ENCODE data around the gene NDUFS5. TPM values are rescaled to one million over a fixed set of nuclear protein-coding genes. Genes with fewer than 3 reads are reported as not detected.
"Not testable (repeated sequence)": the region's sequence is repeated elsewhere in the genome, so short reads cannot be mapped to it uniquely, and the experiment has no call there.

Gene NDUFS5
- total and polyA plus RNA-seq, 7 donors, result 276 to 910 (median 407) TPM

DNA sequence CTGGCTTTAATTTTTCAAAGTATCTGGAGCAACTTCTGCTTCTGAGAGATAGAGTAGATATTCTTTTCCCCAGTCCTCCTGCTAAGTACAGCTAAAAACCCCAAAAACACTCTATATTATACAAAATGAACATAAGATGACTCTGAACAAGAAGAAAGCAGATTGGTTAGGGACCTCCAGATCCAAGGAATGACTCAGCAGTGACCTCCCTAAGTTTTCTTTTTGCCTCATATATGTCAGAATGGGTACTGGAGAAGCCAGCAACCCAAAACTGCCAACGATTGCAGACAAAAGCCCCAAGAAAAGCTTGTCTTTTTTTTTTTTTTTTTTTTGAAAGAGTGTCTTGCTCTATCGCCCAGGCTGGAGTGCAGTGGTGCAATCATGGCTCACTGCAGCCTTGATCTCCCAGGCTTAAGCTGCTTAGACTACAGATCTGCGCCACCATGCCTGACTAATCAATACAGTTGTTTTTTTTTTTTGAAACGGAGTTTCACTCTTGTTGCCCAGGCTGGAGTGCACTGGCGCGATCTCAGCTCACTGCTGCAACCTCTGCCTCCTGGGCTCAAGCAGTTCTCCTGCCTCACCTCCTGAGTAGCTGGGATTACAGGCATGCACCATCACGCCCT lies 22.7 kb downstream of the NDUFS5 start:
- Histone ChIP-seq H3K36me3 (ENCODE audit: insufficient read depth in 1 of 2, low read depth in 1 of 2) (peaks cover 0 to 34% of the 10 kb centered on the region in 2 donors), H3K27me3 (ENCODE audit: insufficient read depth in 3 of 3, low read length in 2 of 3) (no peaks in the 10 kb centered on the region), H3K9me3 (no peaks in the 10 kb centered on the region), H3K4me1 (peaks cover 12% of the 10 kb centered on the region), H3K4me3 (no peak overlapping the region), H3K27ac (no peak overlapping the region)
- DNase-seq, result no peak
- intact Hi-C loops (cut with DNase I), result no loop called here
- TF ChIP-seq, protein P1, sequence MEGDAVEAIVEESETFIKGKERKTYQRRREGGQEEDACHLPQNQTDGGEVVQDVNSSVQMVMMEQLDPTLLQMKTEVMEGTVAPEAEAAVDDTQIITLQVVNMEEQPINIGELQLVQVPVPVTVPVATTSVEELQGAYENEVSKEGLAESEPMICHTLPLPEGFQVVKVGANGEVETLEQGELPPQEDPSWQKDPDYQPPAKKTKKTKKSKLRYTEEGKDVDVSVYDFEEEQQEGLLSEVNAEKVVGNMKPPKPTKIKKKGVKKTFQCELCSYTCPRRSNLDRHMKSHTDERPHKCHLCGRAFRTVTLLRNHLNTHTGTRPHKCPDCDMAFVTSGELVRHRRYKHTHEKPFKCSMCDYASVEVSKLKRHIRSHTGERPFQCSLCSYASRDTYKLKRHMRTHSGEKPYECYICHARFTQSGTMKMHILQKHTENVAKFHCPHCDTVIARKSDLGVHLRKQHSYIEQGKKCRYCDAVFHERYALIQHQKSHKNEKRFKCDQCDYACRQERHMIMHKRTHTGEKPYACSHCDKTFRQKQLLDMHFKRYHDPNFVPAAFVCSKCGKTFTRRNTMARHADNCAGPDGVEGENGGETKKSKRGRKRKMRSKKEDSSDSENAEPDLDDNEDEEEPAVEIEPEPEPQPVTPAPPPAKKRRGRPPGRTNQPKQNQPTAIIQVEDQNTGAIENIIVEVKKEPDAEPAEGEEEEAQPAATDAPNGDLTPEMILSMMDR (IDR thresholded peaks at IDR 0.05), result no peak
- 74 to 83% (median 77%) methylated on average over 7 of the region's 7 CpGs for WGBS, 3 donors
- ATAC-seq, result no peak

DNA sequence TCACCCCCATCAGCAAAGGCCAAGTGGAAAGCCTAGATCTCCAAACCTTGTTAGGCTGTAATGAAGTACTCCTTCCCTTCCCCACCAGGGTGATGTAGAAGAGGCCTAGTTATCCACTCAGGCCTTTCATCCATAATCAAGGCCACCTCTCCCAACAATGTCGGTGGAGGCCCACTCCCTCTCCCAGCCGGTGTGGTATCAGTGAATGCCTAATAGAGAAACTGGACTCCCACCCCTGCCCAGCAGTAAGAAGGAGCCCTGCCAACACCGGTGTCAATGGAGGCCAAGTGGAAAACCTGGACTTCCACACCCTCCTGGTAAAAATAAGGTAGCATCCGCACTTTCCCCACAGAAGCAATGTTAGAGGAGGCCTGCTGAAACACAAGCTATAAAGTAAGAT lies 23.9 kb downstream of the NDUFS5 start:
- TF ChIP-seq, protein P1 (IDR thresholded peaks at IDR 0.05), result no peak
- Histone ChIP-seq H3K27me3 (ENCODE audit: insufficient read depth in 3 of 3, low read length in 2 of 3) (no peaks in the 10 kb centered on the region), H3K27ac (no peak overlapping the region), H3K9me3 (no peaks in the 10 kb centered on the region), H3K36me3 (ENCODE audit: insufficient read depth in 1 of 2, low read depth in 1 of 2) (peaks cover 0 to 25% of the 10 kb centered on the region in 2 donors), H3K4me3 (no peak overlapping the region), H3K4me1 (peaks cover 12% of the 10 kb centered on the region)
- intact Hi-C loops (cut with DNase I), result no loop called here
- 86 to 97% (median 91%) methylated on average over 4 of the region's 4 CpGs for WGBS, 3 donors
- DNase-seq, result no peak
- ATAC-seq, result no peak

DNA sequence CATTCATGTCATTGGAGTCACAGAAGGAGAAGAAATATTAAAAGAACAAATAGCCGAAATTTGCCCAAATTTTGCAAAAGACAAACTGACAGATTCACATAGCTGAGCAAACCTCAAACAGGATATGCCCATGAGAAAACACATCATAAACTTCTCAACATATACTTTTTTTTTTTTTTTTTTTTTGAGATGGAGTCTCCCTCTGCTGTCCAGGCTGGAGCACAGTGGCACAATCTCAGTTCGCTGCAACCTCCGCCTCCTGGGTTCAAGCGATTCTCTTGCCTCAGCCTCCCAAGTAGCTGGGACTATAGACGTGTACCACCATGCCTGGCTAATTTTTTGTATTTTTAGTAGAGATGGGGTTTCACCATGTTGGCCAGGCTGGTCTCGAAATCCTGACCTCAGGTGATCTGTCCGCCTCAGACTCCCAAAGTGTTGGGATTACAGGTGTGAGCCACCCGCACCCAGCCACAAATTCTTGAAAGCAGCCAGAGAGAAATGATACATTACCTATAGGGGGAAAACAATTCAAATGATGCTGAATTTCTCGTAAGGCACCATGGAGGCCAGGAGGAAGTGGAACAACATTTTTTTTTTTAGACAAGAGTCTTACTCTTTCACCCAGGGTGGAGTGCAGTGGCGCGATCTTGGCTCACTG lies 25.2 kb downstream of the NDUFS5 start:
- WGBS, 3 donors, result 83 to 86% (median 84%) methylated on average over 11 of the region's 11 CpGs
- H3K4me3 ChIP-seq; DNase-seq; H3K9me3 ChIP-seq; ATAC-seq; intact Hi-C loops (cut with DNase I); H3K27me3 ChIP-seq (ENCODE audit: insufficient read depth in 3 of 3, low read length in 2 of 3); H3K27ac ChIP-seq: not testable (repeated sequence)
- H3K4me1 ChIP-seq, result peaks cover 12% of the 10 kb centered on the region
- peaks cover 0 to 25% of the 10 kb centered on the region in 2 donors for H3K36me3 ChIP-seq (ENCODE audit: insufficient read depth in 1 of 2, low read depth in 1 of 2)

DNA sequence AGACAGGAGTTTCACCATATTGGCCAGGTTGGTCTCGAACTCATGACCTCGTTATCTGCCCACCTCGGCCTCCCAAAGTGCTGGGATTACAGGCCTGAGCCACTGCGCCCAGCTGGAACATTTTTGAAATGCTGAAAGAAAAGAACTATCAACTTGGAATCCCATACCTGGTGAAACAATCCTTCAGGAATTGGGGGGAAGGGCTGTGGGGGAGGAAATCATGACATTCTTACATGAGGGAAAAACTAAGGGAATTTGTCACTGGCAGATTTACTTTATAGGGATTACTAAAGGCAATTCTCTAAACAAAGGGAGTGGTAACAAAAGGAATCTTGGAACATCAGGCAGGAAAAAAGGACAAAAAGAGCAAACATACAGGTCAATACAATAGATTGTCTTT lies 25.8 kb downstream of the NDUFS5 start:
- no peaks in the 10 kb centered on the region for H3K9me3 ChIP-seq
- WGBS, 3 donors, result 88 to 94% (median 92%) methylated on average over 4 of the region's 4 CpGs
- H3K27me3 ChIP-seq (ENCODE audit: insufficient read depth in 3 of 3, low read length in 2 of 3), result no peaks in the 10 kb centered on the region
- H3K36me3 ChIP-seq (ENCODE audit: insufficient read depth in 1 of 2, low read depth in 1 of 2), result peaks cover 0 to 25% of the 10 kb centered on the region in 2 donors
- no peak for DNase-seq
- no peak overlapping the region for H3K27ac ChIP-seq
- no peak overlapping the region for H3K4me3 ChIP-seq
- TF ChIP-seq, protein P1 (IDR thresholded peaks at IDR 0.05), result no peak
- intact Hi-C loops (cut with DNase I), result no loop called here
- no peak for ATAC-seq
- H3K4me1 ChIP-seq, result peaks cover 8% of the 10 kb centered on the region

DNA sequence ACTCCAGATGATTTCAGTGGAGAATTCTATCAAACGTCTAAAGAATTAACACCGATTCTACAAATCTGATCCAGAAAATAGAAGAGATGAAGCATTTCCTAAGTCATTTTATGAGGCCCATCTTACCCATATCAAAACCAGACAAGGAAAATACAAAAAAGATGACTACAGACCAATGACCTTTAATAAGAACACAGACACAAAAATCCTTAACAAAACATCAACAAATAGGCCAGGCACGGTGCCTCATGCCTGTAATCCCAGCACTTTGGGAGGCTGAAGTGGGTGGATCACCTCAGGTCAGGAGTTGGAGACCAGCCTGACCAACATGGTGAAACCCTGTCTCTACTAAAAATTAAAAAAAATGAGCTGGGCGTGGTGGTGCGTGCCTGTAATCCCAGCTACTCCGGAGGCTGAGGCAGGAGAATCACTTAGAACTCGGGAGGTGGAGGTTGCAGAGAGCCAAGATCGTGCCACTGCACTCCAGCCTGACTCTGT lies 29.1 kb downstream of the NDUFS5 start:
- intact Hi-C loops (cut with DNase I); H3K27ac ChIP-seq; ATAC-seq; H3K4me1 ChIP-seq; H3K4me3 ChIP-seq; H3K27me3 ChIP-seq (ENCODE audit: insufficient read depth in 3 of 3, low read length in 2 of 3); H3K36me3 ChIP-seq (ENCODE audit: insufficient read depth in 1 of 2, low read depth in 1 of 2); DNase-seq; H3K9me3 ChIP-seq: not testable (repeated sequence)
- 89 to 93% (median 92%) methylated on average over 8 of the region's 8 CpGs for WGBS, 3 donors

DNA sequence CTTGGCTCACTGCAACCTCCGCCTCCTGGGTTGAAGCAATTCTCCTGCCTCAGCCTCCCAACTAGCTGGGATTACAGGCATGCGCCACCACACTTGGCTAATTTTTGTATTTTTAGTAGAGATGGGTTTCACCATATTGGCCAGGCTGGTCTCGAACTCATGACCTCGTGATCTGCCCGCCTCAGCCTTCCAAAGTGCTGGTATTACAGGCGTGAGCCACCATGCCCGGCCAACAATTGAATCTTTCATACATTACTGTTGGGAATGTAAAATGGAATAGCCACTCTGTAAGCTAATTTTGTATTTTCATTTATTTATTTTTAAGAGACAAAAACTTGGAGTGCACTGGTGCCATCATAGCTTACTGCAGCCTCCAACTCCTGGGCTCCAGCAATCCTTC lies 35.4 kb downstream of the NDUFS5 start:
- not testable (repeated sequence) for ATAC-seq

More for the DNA sequence above, 35.4 kb downstream of the NDUFS5 start:
- H3K4me1 ChIP-seq; H3K27me3 ChIP-seq (ENCODE audit: insufficient read depth in 3 of 3, low read length in 2 of 3); intact Hi-C loops (cut with DNase I); H3K4me3 ChIP-seq; H3K36me3 ChIP-seq (ENCODE audit: insufficient read depth in 1 of 2, low read depth in 1 of 2); H3K27ac ChIP-seq; H3K9me3 ChIP-seq; DNase-seq: not testable (repeated sequence)
- 96 to 98% (median 98%) methylated on average over 7 of the region's 7 CpGs for WGBS, 3 donors
